CD4-positive, alpha-beta T cell treated with Interleukin-6 for 4 hours (primary cell): ENCODE measurements around the gene SPATS2L.

Experiments used
- DNase-seq: peaks from one replicate; pipeline ENCODE4 v3.0.0-alpha.2; 2020; ENCODE audit warnings: mixed read lengths

SPATS2L gene

DNA sequence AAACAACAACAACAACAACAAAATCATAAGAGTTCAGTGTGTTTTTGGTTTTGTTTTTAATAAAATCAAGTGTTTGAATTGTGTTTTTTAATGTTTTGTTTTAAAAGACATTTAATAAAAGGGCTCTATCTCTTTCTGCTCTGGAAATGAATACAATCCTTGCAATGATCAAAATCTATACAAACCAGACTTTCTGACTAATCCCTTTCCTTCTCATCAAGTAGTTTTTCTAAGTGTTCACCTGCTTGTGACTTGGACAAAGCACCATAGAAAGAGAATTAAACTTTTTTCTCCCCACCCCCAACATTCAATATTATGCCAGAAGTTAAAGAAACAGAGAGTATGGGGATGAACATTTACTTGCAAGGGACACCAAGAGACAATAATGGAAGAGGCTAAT, 142.0 kb downstream of the SPATS2L start:
- DNase-seq: no peak

- DNase-seq: no peak
Measured at GRCh38 chr2:200449149-200449548, 142.7 kb downstream of the SPATS2L start.

GRCh38 chr2:200450288-200450687, 143.8 kb downstream of the SPATS2L start:
- DNase-seq: no peak

DNA sequence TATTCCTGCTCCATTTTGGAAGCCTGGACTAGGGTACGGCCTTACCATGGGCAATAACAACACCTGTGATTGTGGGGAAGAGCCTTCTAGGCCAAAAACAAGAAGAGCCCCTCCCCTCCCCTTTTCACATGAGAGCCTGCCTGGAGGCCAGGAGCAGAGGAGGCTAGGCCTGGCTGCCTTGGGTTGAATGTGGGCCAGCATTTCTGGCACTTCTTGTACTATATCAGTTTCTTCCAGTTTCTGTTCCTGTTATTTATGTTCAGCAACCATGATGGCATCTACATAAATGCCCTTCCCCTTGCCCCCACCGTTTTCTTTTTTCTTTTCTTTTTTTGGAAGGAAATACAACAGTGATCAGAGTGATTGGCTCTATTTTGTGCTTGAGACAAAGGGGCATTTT, 145.0 kb downstream of the SPATS2L start:
- DNase-seq: no peak

DNA sequence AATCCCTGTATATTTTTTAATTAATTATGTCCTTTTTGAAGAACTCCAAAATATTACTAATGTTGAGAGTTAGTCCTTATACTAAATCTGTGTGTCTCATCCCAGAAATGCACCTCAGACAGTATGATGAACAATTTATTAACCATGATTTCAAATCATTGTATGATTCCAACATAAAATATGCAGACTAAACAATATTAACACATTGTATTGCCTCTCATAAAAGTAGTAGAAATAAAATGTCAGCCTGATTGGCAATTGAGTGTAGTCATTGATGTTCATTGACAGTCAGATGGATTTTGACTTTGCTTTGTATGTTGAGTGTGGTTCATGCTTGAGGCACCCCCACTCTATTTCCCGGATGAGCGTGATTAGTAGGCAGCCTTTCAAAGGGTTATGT, 145.9 kb downstream of the SPATS2L start:
- DNase-seq: no peak

DNA sequence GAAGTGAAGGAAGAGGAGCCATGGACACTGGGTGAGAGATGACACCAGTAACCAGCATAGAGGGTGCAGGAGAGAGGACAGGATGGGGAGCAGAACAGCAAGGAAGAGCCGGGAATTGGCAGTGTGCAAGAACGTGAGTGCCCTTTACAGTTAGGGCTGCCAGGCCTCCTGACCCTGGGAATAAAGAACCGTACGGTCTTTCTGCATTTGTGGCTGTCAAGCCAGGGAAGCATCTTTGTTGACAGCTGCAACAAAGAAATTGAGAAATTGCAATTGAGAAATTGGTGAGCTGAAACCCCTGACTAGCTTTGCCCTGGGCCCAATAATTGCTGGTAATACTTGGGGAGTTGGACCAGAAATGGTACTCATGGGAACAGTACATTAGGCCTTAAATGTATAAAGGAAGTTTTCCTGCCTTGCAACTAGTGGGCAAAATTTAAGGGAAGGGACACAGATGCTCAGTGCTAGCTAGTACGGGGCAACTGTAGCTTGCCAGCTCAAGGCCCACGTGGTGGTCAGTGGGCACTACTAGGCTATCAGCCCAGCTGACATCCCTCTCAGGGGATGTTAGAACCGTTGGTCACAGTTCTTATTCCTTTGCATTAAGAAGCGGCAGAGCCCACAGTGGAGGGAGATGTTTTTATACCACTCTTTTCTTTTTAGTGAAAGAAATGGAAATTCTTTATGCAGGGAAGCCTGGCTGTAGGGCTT, 146.8 kb downstream of the SPATS2L start:
- DNase-seq: no peak

GRCh38 chr2:200453853-200454534, 147.5 kb downstream of the SPATS2L start:
- no peak for DNase-seq

DNA sequence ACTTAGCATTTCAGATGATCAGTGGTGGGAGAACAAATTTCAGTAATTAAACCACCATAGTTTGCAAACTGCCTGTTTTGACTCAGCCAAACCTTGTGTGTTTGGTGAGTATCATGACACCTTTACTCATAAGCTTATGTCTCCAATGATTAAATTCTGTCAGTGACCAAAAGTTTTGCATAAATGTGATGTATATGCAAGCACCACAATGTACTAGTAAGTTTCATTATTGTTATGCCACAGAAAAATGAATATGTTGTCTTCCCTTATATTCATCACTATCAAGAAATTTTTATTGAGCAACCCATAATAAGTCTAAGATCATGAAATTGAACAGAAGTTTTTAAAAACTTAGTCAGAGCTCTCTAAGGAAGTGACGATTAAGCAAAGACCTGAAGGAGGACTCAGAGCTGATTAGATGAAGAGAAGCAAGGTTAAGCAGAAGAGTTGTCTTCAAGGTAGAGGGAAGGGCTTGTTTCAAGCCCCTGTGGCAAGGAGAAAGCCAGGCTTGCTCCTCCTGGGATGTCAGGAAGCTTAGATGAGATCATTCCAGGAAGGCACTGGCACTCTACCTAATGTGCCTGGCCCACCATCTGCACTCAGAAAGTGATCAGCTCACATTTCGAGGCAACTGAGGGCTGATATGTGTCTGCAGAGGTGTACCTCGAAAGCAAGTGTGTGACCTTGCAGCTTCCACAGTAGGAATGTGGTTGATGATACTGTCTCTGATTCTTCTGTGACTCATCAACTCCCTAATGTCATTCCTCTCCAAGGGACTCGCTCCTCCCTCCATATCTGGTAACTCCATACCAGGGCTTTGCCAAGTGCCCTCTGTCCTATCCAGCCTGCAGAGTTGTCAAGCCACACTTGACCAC, 148.7 kb downstream of the SPATS2L start:
- no peak for DNase-seq

GRCh38 chr2:200455958-200456421, 149.5 kb downstream of the SPATS2L start:
- DNase-seq: peak; percentile 24

DNA sequence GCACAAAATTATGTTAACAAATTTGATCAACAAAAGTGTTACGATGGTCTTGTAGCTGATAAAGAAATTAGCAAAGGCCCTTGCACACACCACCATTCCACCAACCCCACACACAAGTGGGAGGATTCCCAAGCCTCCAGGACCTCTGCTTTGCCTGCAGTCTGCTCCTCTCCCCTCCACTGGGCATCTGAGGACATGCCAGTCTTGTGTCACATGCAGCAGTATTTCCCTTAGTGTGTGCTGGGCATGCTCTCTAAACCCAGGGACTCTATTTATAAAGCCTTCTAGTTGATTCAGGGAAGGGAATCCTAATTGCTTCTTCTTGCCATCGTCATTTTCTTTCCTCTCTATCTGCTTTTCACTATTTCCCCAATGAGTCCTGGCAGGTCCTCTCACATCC, 150.1 kb downstream of the SPATS2L start:
- no peak for DNase-seq

DNA sequence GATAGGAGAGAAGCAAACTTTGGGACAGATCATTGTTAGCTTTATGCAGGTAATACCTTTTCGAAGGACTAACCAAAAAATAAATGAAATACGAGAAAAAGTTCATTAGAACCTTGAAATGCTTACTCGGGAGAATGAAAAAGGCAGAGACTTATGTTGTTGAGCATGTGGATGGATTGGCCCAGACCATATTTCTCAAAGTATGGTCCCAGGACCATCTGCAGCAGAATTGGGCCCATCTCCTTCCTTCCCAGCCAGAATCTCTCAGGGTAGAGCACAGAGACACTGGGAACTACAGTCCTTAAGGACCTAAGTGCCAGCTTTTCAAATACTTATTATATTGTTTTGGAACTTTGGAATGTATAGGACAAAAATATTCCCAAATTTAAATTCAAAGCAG, 152.6 kb downstream of the SPATS2L start:
- DNase-seq: no peak

- no peak for DNase-seq
Measured at GRCh38 chr2:200461846-200462710, 155.6 kb downstream of the SPATS2L start.

DNA sequence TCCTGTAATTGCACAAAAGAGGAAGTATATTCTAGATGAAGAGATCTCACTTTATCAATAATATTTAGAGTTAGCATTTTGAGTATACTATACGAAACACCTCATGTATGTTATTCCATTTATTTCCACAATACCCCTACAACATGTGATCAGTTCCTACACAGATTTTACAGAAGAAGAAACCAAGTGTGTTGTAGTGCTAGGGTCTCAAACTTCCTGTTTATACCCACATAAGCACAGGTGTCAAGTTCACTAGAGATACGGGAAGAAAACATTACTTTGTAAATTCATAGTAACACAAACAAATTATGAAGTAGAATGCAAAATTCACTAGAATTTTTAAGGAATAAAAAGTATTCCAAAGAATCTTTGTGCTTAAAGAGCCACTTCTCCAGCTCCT, 157.0 kb downstream of the SPATS2L start:
- no peak for DNase-seq

DNA sequence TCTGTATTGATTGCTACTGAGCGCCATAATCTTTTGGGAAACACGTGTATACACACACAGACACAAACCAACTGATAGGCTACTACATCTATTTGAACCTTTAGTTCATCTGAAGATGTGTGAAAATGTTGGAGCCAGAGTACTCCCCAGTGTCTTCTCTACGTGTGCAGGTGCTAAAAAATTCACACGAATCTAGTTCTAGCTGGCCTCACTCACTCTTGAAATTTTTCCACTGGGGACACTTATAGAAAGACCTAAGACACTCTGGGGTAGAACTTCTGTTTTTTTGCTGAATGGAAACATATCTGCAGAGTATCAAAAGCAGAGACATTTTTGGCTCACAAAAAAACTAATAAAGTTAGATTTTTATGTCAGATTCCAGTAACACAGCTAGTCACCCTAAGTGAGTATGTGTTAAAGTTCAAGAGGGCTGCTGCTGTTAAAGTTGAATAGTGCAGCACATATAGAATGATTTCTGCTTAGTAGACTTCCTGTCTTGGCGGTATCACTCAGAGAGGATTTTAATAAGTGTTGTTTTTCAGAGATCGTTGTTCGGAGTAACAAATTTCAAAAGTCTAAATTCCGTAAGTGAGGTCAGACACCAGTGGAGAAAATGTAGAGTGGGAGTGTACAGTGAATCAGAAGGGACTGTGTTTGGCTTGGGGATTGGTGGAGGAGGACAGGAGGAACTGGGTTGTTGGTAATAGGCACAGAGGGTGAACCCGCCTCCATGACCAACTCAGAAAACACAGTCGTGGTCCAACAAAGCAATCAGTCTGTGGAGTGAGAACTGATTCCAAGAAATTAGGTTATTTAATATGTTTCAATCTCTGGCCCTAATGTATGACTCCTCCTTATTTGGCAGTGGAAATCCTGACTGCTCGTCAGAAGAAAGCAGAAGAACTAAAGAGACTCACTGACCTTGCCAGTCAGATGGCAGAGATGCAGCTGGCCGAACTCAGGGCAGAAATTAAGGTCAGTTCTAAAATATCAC, 160.2 kb downstream of the SPATS2L start:
- peak; percentile 57 for DNase-seq

DNA sequence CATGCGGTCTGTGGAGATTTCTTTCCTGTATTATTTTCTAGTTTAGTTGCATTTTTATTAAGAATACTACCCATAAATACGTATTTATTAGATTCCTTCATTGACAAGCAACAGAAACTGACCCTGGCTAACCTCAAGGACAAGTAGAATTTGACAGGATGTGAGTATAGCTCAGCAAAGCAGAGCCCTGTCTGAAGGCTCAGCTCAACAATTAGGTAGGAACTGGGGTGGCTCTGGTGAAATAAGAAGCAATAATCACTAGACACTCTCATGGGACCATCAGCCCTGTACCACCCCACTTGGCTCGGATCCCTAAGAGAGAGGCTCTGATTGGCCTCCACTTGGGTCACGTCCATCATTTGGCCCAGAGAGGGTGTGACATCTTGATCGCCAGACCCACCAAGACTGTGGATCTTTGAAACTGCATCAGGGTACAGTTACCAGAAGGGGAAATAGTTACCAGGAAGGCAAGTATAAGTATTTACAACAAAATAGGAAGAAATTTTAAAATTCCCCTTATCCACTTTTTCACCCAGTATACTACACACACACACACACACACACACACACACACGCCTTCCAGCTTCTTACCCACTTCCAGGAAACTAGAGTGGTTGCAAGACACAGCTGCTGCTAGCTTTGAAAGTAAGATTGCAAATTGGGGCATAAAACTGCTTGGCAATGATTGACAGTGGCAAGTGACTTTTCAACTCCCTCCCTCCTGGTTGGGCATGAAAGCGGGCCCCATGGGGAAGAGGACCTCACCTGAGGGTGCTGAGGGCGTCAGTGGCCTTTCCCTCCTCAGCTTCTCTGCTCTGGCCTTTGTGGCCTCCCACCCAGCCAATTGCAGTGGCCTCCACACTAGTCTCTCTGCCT, 161.6 kb downstream of the SPATS2L start:
- peak; percentile 61 for DNase-seq

GRCh38 chr2:200469708-200470211, 163.3 kb downstream of the SPATS2L start:
- no peak for DNase-seq

DNA sequence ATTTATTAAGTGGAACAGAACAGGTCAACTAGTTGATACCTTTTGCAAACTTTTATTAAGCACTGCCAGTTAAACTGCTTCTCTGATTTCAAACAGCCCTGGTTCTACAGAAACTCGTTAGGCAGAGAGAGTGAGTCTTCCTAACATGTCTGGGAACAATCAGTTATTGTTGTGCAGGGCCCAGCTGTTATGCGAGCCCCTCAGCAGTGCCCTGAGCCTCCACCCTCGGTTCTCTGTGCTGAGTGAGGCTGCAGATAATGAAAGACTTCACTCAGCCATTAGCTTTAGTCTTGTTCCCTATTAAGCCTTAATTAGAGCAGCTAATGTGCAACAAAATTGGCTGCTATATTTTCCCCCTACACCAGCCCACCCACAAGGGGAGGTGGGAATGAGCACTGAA, 163.7 kb downstream of the SPATS2L start:
- DNase-seq: no peak

GRCh38 chr2:200471324-200471848, 164.9 kb downstream of the SPATS2L start:
- DNase-seq: peak; percentile 62

- DNase-seq: no peak
Measured at GRCh38 chr2:200471928-200472645, 165.6 kb downstream of the SPATS2L start.
